T-helper 17 cell (primary cell): ENCODE results near the gene ADAM23. TPM values are rescaled to one million over a fixed set of nuclear protein-coding genes. Genes with fewer than 3 reads are reported as not detected.
A peak's percentile ranks its signal among the peaks of the same experiment; 100 is the strongest.

Source experiments
- ATAC-seq: fragments of 150-1000 bp; cut with Tn5 transposase; 2 replicates; pipeline ENCODE4 v1.10.0; 2021; ENCODE audit warnings: mild to moderate bottlenecking, moderate library complexity
- DNase-seq, 3 donors: peaks; one replicate each; pipeline versions ENCODE4 v3.0.0 to v3.0.0-alpha.2; 2020 to 2021
- H3K9me3 ChIP-seq: one replicate; pipeline ENCODE4 v1.7.0; 2013; ENCODE audit warnings: low read length, mild to moderate bottlenecking; ENCODE audit not compliant: control insufficient read depth, poor library complexity, severe bottlenecking
- H3K27ac Mint-ChIP-seq: one replicate; pipeline ENCODE4 v1.8.0; 2022; ENCODE audit warnings: mild to moderate bottlenecking, moderate library complexity, mixed read lengths
- H3K27me3 Mint-ChIP-seq: one replicate; pipeline ENCODE4 v1.8.0; 2022; ENCODE audit warnings: mixed read lengths
- H3K36me3 Mint-ChIP-seq: one replicate; pipeline ENCODE4 v1.8.0; 2022; ENCODE audit warnings: low read depth, mixed read lengths
- H3K4me1 Mint-ChIP-seq: one replicate; pipeline ENCODE4 v1.8.0; 2022; ENCODE audit warnings: mild to moderate bottlenecking, mixed read lengths
- H3K4me3 Mint-ChIP-seq: one replicate; pipeline ENCODE4 v1.8.0; 2022; ENCODE audit warnings: mild to moderate bottlenecking, moderate library complexity, mixed read lengths
- total RNA-seq, 4 donors: library from RNA in 2 of 4; stranded (reverse) in 2 of 4; gene quantifications; one replicate each; pipeline ENCODE4 v1.2.3 and lab custom pipeline; 2022 to 2026

The ADAM23 gene
- total RNA-seq, 2 donors from 2014 or later: 16.4 to 29.6 TPM

GRCh38 chr2:206611736-206612135 lies 168.4 kb downstream of the ADAM23 start:
- Mint-ChIP-seq H3K4me1 (no peaks in the 10 kb centered on the region), H3K4me3 (no peak overlapping the region), H3K27me3 (peaks cover 4% of the 10 kb centered on the region), H3K27ac (no peak overlapping the region), H3K36me3 (no peaks in the 10 kb centered on the region)
- no peaks in the 10 kb centered on the region for H3K9me3 ChIP-seq
- DNase-seq: no peak
- no peak for ATAC-seq

- H3K4me1 Mint-ChIP-seq: no peaks in the 10 kb centered on the region
- H3K9me3 ChIP-seq: no peaks in the 10 kb centered on the region
- ATAC-seq (no peak), DNase-seq (no peak)
- peaks cover 4% of the 10 kb centered on the region for H3K27me3 Mint-ChIP-seq
- peaks cover 3% of the 10 kb centered on the region for H3K36me3 Mint-ChIP-seq
- no peak overlapping the region for H3K27ac Mint-ChIP-seq
- H3K4me3 Mint-ChIP-seq: no peak overlapping the region
Observed at GRCh38 chr2:206614811-206615210, 171.5 kb downstream of the ADAM23 start.

GRCh38 chr2:206615417-206616089 lies 172.2 kb downstream of the ADAM23 start:
- no peak for ATAC-seq
- peaks cover 4% of the 10 kb centered on the region for H3K27me3 Mint-ChIP-seq
- DNase-seq: no peak

GRCh38 chr2:206616151-206616550 lies 172.8 kb downstream of the ADAM23 start:
- Mint-ChIP-seq H3K4me3 (no peak overlapping the region), H3K27ac (no peak overlapping the region), H3K36me3 (peaks cover 3% of the 10 kb centered on the region), H3K4me1 (no peaks in the 10 kb centered on the region), H3K27me3 (peaks cover 4% of the 10 kb centered on the region)
- DNase-seq (no peak), ATAC-seq (no peak)
- no peaks in the 10 kb centered on the region for H3K9me3 ChIP-seq

More at GRCh38 chr2:206615417-206616089, 172.2 kb downstream of the ADAM23 start:
- no peaks in the 10 kb centered on the region for H3K4me1 Mint-ChIP-seq
- H3K36me3 Mint-ChIP-seq: peaks cover 3% of the 10 kb centered on the region
- H3K27ac Mint-ChIP-seq: no peak overlapping the region
- no peaks in the 10 kb centered on the region for H3K9me3 ChIP-seq
- no peak overlapping the region for H3K4me3 Mint-ChIP-seq

GRCh38 chr2:206619011-206619410 lies 175.7 kb downstream of the ADAM23 start:
- no peaks in the 10 kb centered on the region for H3K9me3 ChIP-seq
- no peak overlapping the region for H3K27ac Mint-ChIP-seq
- ATAC-seq: no peak
- H3K4me1 Mint-ChIP-seq: no peaks in the 10 kb centered on the region
- DNase-seq: no peak
- H3K36me3 Mint-ChIP-seq: peaks cover 3% of the 10 kb centered on the region
- peak overlapping the region; percentile 19 for H3K4me3 Mint-ChIP-seq
- H3K27me3 Mint-ChIP-seq: peaks cover 4% of the 10 kb centered on the region

- Mint-ChIP-seq H3K36me3 (no peaks in the 10 kb centered on the region), H3K4me3 (no peak overlapping the region), H3K27me3 (peaks cover 28% of the 10 kb centered on the region), H3K4me1 (no peaks in the 10 kb centered on the region), H3K27ac (no peak overlapping the region)
- DNase-seq: no peak
- no peaks in the 10 kb centered on the region for H3K9me3 ChIP-seq
- no peak for ATAC-seq
Observed at GRCh38 chr2:206626108-206626507, 182.8 kb downstream of the ADAM23 start.

GRCh38 chr2:206627632-206628031 lies 184.3 kb downstream of the ADAM23 start:
- H3K36me3 Mint-ChIP-seq: no peaks in the 10 kb centered on the region
- no peaks in the 10 kb centered on the region for H3K9me3 ChIP-seq
- H3K27ac Mint-ChIP-seq: no peak overlapping the region
- H3K27me3 Mint-ChIP-seq: peaks cover 28% of the 10 kb centered on the region
- ATAC-seq: no peak
- H3K4me3 Mint-ChIP-seq: no peak overlapping the region
- no peak for DNase-seq
- H3K4me1 Mint-ChIP-seq: no peaks in the 10 kb centered on the region

GRCh38 chr2:206631340-206631739 lies 188.0 kb downstream of the ADAM23 start:
- no peaks in the 10 kb centered on the region for H3K9me3 ChIP-seq

GRCh38 chr2:206635015-206635414 lies 191.7 kb downstream of the ADAM23 start:
- Mint-ChIP-seq H3K4me1 (no peaks in the 10 kb centered on the region), H3K4me3 (no peak overlapping the region), H3K27ac (no peak overlapping the region), H3K36me3 (no peaks in the 10 kb centered on the region), H3K27me3 (peaks cover 5% of the 10 kb centered on the region)
- H3K9me3 ChIP-seq: no peaks in the 10 kb centered on the region
- no peak for DNase-seq
- no peak for ATAC-seq

More at GRCh38 chr2:206631340-206631739, 188.0 kb downstream of the ADAM23 start:
- Mint-ChIP-seq H3K36me3 (no peaks in the 10 kb centered on the region), H3K4me1 (no peaks in the 10 kb centered on the region), H3K4me3 (no peak overlapping the region), H3K27ac (no peak overlapping the region), H3K27me3 (peaks cover 27% of the 10 kb centered on the region)
- no peak for DNase-seq
- no peak for ATAC-seq

GRCh38 chr2:206639636-206640035 lies 196.3 kb downstream of the ADAM23 start:
- no peak for DNase-seq
- ATAC-seq: no peak
- H3K4me3 Mint-ChIP-seq: no peak overlapping the region
- no peak overlapping the region for H3K27ac Mint-ChIP-seq
- no peaks in the 10 kb centered on the region for H3K4me1 Mint-ChIP-seq
- H3K36me3 Mint-ChIP-seq: peaks cover 2% of the 10 kb centered on the region
- peaks cover 12% of the 10 kb centered on the region for H3K27me3 Mint-ChIP-seq
- no peaks in the 10 kb centered on the region for H3K9me3 ChIP-seq

- peaks cover 16% of the 10 kb centered on the region for H3K27me3 Mint-ChIP-seq
- ATAC-seq (no peak), DNase-seq (no peak)
- H3K9me3 ChIP-seq: no peaks in the 10 kb centered on the region
- H3K4me1 Mint-ChIP-seq: no peaks in the 10 kb centered on the region
- peaks cover 2% of the 10 kb centered on the region for H3K36me3 Mint-ChIP-seq
- no peak overlapping the region for H3K27ac Mint-ChIP-seq
- no peak overlapping the region for H3K4me3 Mint-ChIP-seq
Observed at GRCh38 chr2:206641226-206641625, 197.9 kb downstream of the ADAM23 start.

GRCh38 chr2:206642075-206643025 lies 199.0 kb downstream of the ADAM23 start, which contains the start of gene FAM237A:
FAM237A (plus strand) TSS chr2:206642487; CDS start chr2:206644237, 1,750 bp downstream.
- Mint-ChIP-seq H3K27me3 (peaks cover 16% of the 10 kb centered on the region), H3K4me1 (no peaks in the 10 kb centered on the region), H3K4me3 (no peak within 1 kb of the TSS), H3K36me3 (peaks cover 2% of the 10 kb centered on the region), H3K27ac (no peak within 1 kb of the TSS)
- ATAC-seq (no peak), DNase-seq (no peak)
- no peaks in the 10 kb centered on the region for H3K9me3 ChIP-seq

GRCh38 chr2:206647985-206648384 lies 204.7 kb downstream of the ADAM23 start:
- peaks cover 11% of the 10 kb centered on the region for H3K27me3 Mint-ChIP-seq
- H3K36me3 Mint-ChIP-seq: no peaks in the 10 kb centered on the region
- DNase-seq: no peak
- no peaks in the 10 kb centered on the region for H3K4me1 Mint-ChIP-seq
- no peaks in the 10 kb centered on the region for H3K9me3 ChIP-seq
- no peak for ATAC-seq
- H3K27ac Mint-ChIP-seq: no peak overlapping the region
- H3K4me3 Mint-ChIP-seq: no peak overlapping the region
